GM18870 (cell line): Measurements from ENCODE around the gene XG.
A peak's percentile ranks its signal among the peaks of the same experiment; 100 is the strongest.
"Not testable (repeated sequence)": the region's sequence is repeated elsewhere in the genome, so short reads cannot be mapped to it uniquely, and the experiment has no call there.

Experiments used
- ATAC-seq: cut with Tn5 transposase; IDR thresholded peaks from one replicate; pipeline ENCODE4 v1.9.1; 2021; ENCODE audit warnings: moderate library complexity; ENCODE audit not compliant: unreplicated experiment

Gene XG

DNA sequence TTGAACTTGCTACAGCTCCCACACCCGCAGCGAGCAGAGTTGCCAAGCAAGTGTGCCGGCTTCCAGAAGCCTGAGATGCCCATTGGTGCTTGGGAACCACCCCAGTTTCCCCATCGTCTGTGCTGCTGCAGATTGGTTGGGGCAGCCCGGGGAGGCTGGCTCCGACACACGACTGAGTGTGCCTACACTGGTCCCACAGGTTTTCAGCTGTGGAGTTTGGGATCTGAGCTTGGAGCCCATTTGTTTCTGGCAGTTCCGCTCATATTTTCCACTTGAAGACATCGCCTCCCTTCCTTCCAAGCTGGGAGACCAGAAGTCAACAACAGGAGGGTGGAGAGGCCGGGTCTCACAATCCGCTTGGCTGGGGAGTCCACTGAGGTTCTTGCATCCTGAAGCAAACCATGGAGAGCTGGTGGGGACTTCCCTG lies at the start of gene XG:
Gene XG (plus strand): TSS at position 167 of the 427 bp plus-strand sequence. CDS start 235 bp downstream, at position 402.
- ATAC-seq = not testable (repeated sequence)

GRCh38 chrX:2703991-2704369 lies 47.9 kb upstream of the XG start:
- ATAC-seq = no peak

DNA sequence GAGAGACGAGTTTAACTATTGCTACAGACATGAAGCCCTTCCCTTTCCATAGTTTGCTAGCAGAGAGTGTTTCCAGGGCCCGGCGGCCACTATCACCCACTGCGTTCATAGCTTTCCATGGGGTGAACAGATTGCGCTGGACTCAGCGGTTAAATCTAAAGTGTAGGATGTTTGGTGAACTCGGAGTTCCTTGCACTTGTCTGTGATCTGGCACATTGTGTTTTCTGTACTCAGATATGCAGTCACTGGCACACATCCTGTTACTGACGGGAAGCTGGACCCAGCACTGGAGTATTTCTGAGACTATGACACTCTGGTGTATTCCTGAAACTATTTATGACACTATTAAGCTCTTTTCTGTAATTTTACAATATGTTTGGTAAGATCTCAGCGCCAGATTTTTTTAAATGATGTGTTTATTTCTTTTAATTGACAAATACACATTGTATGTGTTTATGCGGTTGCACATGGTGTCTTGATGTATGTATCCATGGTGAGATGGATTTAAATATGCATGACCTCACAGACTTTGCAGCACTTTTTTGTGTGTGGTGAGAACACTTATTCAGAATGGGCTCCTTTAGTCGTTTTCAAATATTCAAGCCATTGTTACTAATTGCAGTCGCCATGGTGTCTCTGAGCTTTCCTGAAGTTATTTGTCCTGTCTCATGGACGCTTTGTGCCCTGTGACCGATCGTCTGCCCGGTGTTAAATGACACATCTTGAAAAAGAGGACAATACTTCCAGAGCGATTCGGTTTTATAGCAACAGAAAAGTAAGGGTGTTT lies 46.6 kb upstream of the XG start:
- ATAC-seq = no peak

DNA sequence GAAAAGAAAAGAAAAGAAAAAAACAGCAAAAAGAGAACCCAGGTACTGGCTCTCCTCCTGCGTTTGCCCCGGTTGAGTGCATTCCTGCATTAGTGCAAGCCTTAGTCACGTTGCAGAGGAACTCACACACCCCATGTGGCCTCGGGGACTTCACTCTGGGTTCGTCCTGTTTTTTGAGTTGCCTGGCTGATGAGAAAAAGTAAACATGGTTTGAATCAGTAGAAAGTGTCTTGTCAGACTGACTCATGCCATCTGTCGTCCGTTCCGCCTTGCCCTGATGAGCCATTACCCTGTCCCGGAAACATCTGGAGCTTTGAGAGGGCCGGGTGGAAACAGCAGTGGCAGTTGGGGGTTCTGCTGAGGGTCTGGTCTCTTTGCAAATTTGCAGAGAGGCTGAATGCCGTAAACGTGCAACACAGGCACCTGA lies 44.5 kb upstream of the XG start:
- ATAC-seq = peak; percentile 96

DNA sequence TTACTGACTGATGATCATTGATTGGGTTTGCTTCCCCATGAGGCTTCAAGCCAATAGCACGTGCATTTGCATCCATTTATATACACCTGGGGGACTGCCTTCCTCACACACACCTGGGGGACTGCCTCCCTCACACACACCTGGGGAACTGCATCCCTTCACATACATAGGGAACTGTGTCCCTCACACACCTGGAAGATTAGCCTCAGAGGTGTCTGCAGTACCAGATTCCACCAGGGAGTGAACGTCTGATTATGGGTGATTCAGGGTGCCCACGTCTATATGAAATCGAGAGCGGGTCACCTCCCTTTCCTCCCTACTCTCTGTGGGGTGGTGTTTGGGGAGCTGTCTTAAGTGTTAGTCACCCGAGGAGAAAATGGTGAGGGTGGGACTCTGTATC lies 43.8 kb upstream of the XG start:
- ATAC-seq = no peak

DNA sequence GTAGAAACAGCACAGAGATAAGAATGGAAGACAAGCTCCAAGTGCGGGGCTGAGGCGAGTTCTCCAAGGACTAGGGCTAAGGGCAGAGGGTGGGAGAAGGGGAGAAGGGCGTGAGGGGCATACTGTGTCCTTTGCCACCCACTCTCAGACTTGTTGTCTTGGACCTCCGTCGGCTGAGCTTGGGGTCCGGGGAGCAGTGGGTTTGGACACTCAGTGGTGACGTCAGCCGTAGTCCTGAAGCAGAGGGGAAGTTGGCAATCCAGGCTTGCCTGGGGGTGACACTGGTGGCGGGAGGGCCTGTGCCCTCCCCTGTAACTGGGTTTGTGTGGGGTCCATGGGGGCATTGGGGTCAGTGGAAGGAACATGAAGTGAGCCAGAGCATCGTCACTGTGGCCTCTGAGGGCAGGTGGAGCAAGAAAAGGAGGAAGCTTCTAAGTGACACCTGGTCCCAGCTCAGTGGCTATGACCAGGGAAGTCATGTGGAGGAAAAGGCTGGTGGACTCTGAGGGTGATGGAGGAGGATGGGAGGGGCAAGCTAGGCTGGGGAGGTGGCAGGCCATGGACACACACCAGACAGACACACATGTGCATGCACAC lies 43.1 kb upstream of the XG start:
- ATAC-seq = no peak

DNA sequence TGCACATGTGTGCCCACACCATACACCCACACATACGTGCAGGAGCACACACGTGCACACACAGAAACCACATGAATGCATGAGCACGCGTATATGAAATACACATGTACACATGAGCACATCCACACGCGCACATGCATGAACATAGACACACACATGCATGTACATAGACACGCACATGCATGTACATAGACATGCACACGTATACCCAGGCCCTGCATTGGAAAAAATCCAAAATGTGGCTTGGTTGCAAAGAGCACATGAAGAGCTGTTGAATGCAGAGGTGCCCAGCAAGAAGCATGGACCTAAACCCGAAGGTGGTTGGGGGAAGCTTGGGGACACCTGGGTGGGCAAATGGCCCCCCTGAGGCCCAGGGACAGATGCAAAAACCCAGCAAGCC lies 42.3 kb upstream of the XG start:
- no peak for ATAC-seq

- ATAC-seq = no peak
These were observed 41.6 kb upstream of the XG start for GRCh38 chrX:2710041-2710840.

GRCh38 chrX:2711441-2711840 lies 40.4 kb upstream of the XG start:
- ATAC-seq = no peak

GRCh38 chrX:2712428-2712827 lies 39.4 kb upstream of the XG start:
- ATAC-seq = no peak

DNA sequence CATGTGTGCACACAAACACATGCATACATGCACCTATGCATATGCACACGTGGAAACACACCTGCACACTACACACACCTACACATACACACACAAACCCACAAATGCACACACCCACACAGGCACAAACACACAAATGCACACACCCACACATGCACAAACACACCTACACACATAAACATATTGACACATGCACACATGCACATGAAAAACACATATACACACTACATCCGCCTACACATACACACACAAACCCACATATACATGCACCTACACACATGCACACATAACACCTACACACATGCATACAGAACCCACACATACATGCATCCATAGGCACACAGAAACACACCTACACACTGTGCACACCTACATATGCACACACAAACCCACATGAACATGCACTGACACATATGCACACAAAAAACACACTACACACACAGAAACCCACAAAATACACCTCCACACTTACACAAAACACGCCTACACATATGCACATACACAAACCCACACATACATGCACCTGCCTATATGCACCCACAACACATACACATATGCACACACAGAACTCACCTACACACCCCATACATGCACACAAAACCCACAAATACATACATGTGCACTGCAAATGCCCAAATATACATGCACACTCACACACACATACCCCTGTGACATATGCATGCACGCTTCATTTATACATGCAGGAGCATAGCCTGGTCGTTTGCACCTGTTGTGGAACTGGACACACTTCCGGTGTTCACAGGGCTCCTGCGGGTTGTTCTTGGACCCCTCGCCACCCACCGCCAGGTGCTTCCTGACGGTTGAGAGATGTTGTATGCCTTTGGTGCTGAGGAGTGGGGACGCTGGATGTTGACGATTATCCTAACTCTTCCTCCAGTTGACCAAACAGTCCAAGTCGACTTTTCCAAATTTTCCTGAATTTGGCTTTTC lies 38.7 kb upstream of the XG start:
- ATAC-seq = no peak

DNA sequence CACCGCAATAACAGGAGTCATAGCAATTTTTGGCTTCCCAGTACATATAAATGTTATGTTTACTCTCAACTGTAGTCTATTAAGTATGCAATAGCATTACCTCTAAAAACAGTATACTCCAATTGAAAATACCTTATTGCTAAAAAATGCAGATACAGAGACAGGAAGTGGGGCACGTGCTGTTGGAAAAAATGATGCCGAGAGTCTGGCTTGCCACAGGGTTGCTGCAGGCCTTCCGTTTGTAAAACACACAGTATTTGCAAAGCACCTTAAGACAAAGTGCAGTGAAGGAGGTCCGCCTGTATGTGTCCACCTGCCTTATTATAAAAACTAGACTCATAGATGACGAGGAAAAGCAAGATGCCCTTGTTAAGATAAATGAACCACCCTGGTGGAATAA lies 37.3 kb upstream of the XG start:
- ATAC-seq = no peak

DNA sequence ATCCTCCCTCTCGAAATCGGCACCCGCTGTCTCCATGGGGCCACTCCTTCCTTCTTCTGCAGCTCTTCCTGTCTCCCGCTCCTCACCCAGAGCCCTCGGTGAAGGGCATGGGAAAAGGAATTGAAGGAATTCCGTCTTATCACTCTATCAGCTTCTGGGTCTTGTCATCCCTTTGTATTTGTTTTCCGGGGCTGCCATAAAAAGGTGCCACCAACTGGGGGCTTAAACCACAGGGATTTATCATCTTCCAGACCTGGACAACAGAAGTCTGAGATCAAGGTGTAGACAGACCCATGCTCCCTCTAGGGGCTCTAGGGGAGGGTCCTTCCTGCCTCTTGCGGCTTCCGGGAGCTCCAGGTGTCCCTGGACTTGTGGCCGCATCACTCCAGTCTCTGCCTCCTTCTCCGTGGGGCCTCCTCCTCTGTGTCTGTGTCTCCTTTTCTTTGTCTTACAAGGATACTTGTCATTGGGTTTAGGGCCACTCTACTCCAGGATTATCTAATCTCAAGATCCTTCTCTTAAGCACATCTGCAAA lies 36.7 kb upstream of the XG start:
- no peak for ATAC-seq

- ATAC-seq = no peak
These were observed 34.5 kb upstream of the XG start for GRCh38 chrX:2717312-2717711.

DNA sequence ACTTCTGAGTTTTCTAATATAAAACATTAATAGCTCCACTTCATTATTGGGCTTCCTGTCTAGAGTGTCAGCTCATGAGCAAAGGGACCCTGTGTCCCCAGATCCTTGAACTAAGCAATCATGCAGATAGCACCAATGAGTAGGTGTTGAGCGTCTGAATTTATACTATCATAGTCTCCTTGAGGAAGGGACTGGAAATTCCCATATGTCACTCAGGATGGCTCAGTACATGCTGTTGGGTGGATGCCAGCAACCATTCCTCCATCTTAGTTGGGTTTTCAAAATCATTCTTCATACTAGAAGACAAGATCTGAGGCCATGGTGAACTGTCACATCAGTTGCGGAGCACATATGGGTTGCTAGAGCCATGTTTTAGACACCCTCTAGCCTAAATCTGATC lies 33.0 kb upstream of the XG start:
- ATAC-seq = no peak

GRCh38 chrX:2719774-2720447 lies 31.9 kb upstream of the XG start:
- ATAC-seq = no peak

- no peak for ATAC-seq
These were observed 28.5 kb upstream of the XG start for GRCh38 chrX:2723286-2723879.

- not testable (repeated sequence) for ATAC-seq
These were observed 24.6 kb upstream of the XG start for GRCh38 chrX:2727264-2727663.

- ATAC-seq = no peak
These were observed 19.8 kb upstream of the XG start for GRCh38 chrX:2732076-2732475.

DNA sequence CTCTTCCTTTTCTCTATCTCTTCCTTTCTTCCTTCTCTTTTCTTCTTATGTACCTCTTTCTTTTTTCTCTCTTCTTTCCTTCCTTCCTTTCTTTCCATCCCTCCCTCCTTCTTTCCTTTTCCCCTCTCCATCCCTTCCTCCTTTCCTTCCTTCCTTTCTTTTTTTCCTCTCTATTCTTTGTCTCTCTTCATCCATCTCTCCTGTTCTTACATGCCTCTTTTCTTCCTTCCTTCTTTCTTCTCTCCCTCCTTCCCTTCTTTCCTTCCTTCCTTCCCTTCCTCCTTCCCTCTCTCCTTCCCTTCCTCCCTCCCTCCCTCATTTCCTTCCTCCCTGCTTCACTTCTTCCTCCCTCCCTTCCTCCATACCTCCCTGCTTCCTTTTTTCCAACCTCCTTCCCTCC lies 19.2 kb upstream of the XG start:
- ATAC-seq = no peak
